Activated naive CD8-positive, alpha-beta T cell treated with anti-CD3 and anti-CD28 coated beads for 36 hours (primary cell): ENCODE data around the gene PER2. TPM values are rescaled to one million over a fixed set of nuclear protein-coding genes. Genes with fewer than 3 reads are reported as not detected.

ENCODE experiments used
- total RNA-seq, 2 experiments: library from RNA; stranded (reverse); gene quantifications; one replicate each; pipeline ENCODE4 v1.2.3, GENCODE V29; 2021

Gene PER2
- total RNA-seq, 2 experiments from 2014 or later = 15.3 to 17.5 TPM

Other genes with a start within 250 kb of the PER2 start
- gene SCLY, start 227.6 kb downstream of the PER2 start, total RNA-seq = 10 to 100 TPM; 71.6 to 72.9 TPM
- not detected for gene ESPNL, start 188.3 kb downstream of the PER2 start, total RNA-seq
- gene KLHL30, start 149.9 kb downstream of the PER2 start, total RNA-seq = not detected
- under 1 TPM; 0.27 to 0.34 TPM for gene ERFE, start 129.6 kb downstream of the PER2 start, total RNA-seq
- gene ILKAP, start 84.9 kb downstream of the PER2 start, total RNA-seq = 10 to 100 TPM; 52.9 to 54.7 TPM
- gene HES6, start 48.6 kb downstream of the PER2 start, total RNA-seq = 1 to 10 TPM; 3.5 to 4.0 TPM
- 10 to 100 TPM in 1 of 2 experiments, 1 to 10 TPM in 1; 8.4 to 11.0 TPM for gene TRAF3IP1, start 31.9 kb upstream of the PER2 start, total RNA-seq
- gene ASB1, start 138.3 kb upstream of the PER2 start, total RNA-seq = 10 to 100 TPM; 40.2 to 47.0 TPM